Endothelial cell of umbilical vein (primary cell): ENCODE results near the gene MZT2B. TPM values are rescaled to one million over a fixed set of nuclear protein-coding genes. Genes with fewer than 3 reads are reported as not detected.

ENCODE experiments used
- BruUV-seq: library from RNA; stranded (reverse); fragments of 400-500 nt; replicated peaks from 2 replicates; lab custom pipeline; 2021; lab: Mats Ljungman, UMichigan
- CTCF ChIA-PET: fragments of 300-600, 350-600 bp; sonication (Branson Sonifier 250); formaldehyde crosslinking; loops from one replicate; lab custom pipeline; 2021; ENCODE audit warnings: antibody characterized with exemption, inconsistent platforms; lab: Charles Lee
- POLR2A ChIA-PET: fragments of 300-600, 350-600 bp; sonication (Branson Sonifier 250); formaldehyde crosslinking; loops from one replicate; lab custom pipeline; 2021; ENCODE audit warnings: antibody characterized with exemption, inconsistent platforms; lab: Charles Lee
- DNase-seq: peaks from one replicate; pipeline ENCODE4 v3.0.0-alpha.2; 2011; ENCODE audit warnings: low read depth, low spot score
- FAIRE-seq: peaks from 2 replicates; lab custom pipeline; 2011; peaks lifted over from hg19 to GRCh38; lab: Jason Lieb, UNC
- H2AFZ ChIP-seq: 2 replicates; pipeline ENCODE4 v1.6.0; 2012; ENCODE audit warnings: low read depth, low read length, control low read depth, inconsistent platforms
- H3K27ac ChIP-seq: 2 replicates; pipeline ENCODE4 v1.5.1; 2011; ENCODE audit warnings: low read depth, mild to moderate bottlenecking, control low read depth, low read length, moderate library complexity; ENCODE audit not compliant: insufficient read depth
- H3K27me3 ChIP-seq, 2 experiments: 2 replicates each; pipeline versions ENCODE4 v1.6.0 to v1.6.1; 2011; ENCODE audit warnings: low read length in 2 of 2, mixed read lengths in 1 of 2; ENCODE audit not compliant: control insufficient read depth in 2 of 2, insufficient read depth in 2 of 2
- H3K36me3 ChIP-seq, 2 experiments: 2 replicates in 1 of 2; 3 replicates in 1 of 2; pipeline ENCODE4 v1.5.1; 2011; ENCODE audit warnings: low read length in 2 of 2, mild to moderate bottlenecking in 1 of 2, moderate library complexity in 1 of 2; ENCODE audit not compliant: control insufficient read depth in 2 of 2, insufficient read depth in 2 of 2; ENCODE audit errors: extremely low read depth in 1 of 2
- H3K4me1 ChIP-seq: 3 replicates; pipeline ENCODE4 v1.5.1; 2011; ENCODE audit warnings: mild to moderate bottlenecking, low read length; ENCODE audit not compliant: control insufficient read depth, insufficient read depth; ENCODE audit errors: extremely low read depth
- H3K4me2 ChIP-seq: 2 replicates; pipeline ENCODE4 v1.6.1; 2011; ENCODE audit warnings: low read length, control low read depth, mixed read lengths; ENCODE audit not compliant: insufficient read depth
- H3K4me3 ChIP-seq, 3 experiments: fragments of 200-600 bp in 1 of 3; sonication (generic), shearing (Covaris generic) in 1 of 3; replicated peaks in 1 of 3; 2 replicates each; pipeline ENCODE4 v1.5.1; 2011 to 2016; ENCODE audit warnings: control low read depth in 3 of 3, low read length in 3 of 3, mild to moderate bottlenecking in 2 of 3, inconsistent platforms in 1 of 3, low read depth in 1 of 3, moderate library complexity in 1 of 3; ENCODE audit not compliant: insufficient read depth in 1 of 3
- H3K79me2 ChIP-seq: 2 replicates; pipeline ENCODE4 v1.6.0; 2012; ENCODE audit warnings: low read length, inconsistent platforms; ENCODE audit not compliant: control insufficient read depth, insufficient read depth
- H3K9ac ChIP-seq: replicated peaks from 2 replicates; pipeline ENCODE3; 2011; ENCODE audit warnings: low read length, control low read depth; ENCODE audit not compliant: insufficient read depth; ENCODE audit errors: extremely low read depth
- H3K9me1 ChIP-seq: replicated peaks from 3 replicates; pipeline ENCODE4 v1.6.0; 2011; ENCODE audit warnings: mild to moderate bottlenecking, low read length; ENCODE audit not compliant: control insufficient read depth, insufficient read depth; ENCODE audit errors: extremely low read depth
- H3K9me3 ChIP-seq: replicated peaks from 2 replicates; pipeline ENCODE4 v1.5.1; 2012; ENCODE audit warnings: low read length, inconsistent platforms; ENCODE audit not compliant: control insufficient read depth, insufficient read depth
- H4K20me1 ChIP-seq: replicated peaks from 2 replicates; pipeline ENCODE3; 2011; ENCODE audit warnings: mild to moderate bottlenecking, low read length; ENCODE audit not compliant: control insufficient read depth, insufficient read depth; ENCODE audit errors: extremely low read depth
- EZH2 ChIP-seq: IDR thresholded peaks from 2 replicates; pipeline ENCODE4 v1.6.1; 2012; ENCODE audit warnings: borderline replicate concordance, low read depth, mild to moderate bottlenecking, moderate library complexity, low read length, inconsistent platforms; ENCODE audit not compliant: severe bottlenecking
- FOS ChIP-seq: IDR thresholded peaks from 2 replicates; pipeline ENCODE4 v1.6.1; 2011; ENCODE audit warnings: mild to moderate bottlenecking, low read length, moderate library complexity, borderline replicate concordance; ENCODE audit not compliant: insufficient read depth
- GATA2 ChIP-seq: IDR thresholded peaks from 2 replicates; pipeline ENCODE4 v1.7.0; 2011; ENCODE audit warnings: low read depth, mild to moderate bottlenecking, moderate library complexity, mixed read lengths, low read length; ENCODE audit not compliant: insufficient read length, insufficient read depth
- JUN ChIP-seq: IDR thresholded peaks from 2 replicates; pipeline ENCODE4 v1.6.1; 2011; ENCODE audit warnings: borderline replicate concordance, low read depth; ENCODE audit not compliant: insufficient read length, insufficient read depth
- MYC ChIP-seq: IDR thresholded peaks from one replicate; pipeline ENCODE4 v1.6.1; 2011; ENCODE audit warnings: mild to moderate bottlenecking, low read depth, low read length
- POLR2A ChIP-seq: IDR thresholded peaks from 2 replicates; pipeline ENCODE4 v1.6.1; 2012; ENCODE audit warnings: low read depth, mild to moderate bottlenecking, control low read depth, low read length
- POLR2AphosphoS5 ChIP-seq: IDR thresholded peaks from 2 replicates; pipeline ENCODE4 v1.6.1; 2012; ENCODE audit warnings: low read depth, mild to moderate bottlenecking, control low read depth, low read length, moderate library complexity; ENCODE audit not compliant: insufficient read depth
- dilution Hi-C: fragments of 300-500 bp; cut with MboI; formaldehyde crosslinking; loops from one replicate; pipeline ENCODE4 v1.15.0; 2019; ENCODE audit warnings: low sequenced_read_pairs; ENCODE audit not compliant: extremely low pct_ligation_motif_present
- intact Hi-C: fragments of 100-400 bp; cut with micrococcal nuclease; formaldehyde crosslinking; loops from one replicate; pipeline ENCODE4 v1.10.0; 2022
- polyA plus RNA-seq, 4 experiments: library from polyadenylated mRNA; depleted of rRNA in 3 of 4; stranded (reverse) in 3 of 4; unstranded in 1 of 4; fragments of >200 nt; gene quantifications; 2 replicates each; pipeline versions ENCODE4 v1.2.1 to v1.2.3, GENCODE V29; 2011 to 2012; ENCODE audit warnings: missing spikeins in 1 of 4
- total RNA-seq: library from RNA; stranded (reverse); gene quantifications from 2 replicates; pipeline ENCODE4 v1.2.3, GENCODE V29; 2021
- TF ChIP-seq, protein P1 (sequence below), 2 donors: IDR thresholded peaks; 1 replicate in 1 of 2; 2 replicates in 1 of 2; pipeline ENCODE4 v1.5.1; 2011; ENCODE audit warnings: low read length in 2 of 2, mild to moderate bottlenecking in 2 of 2, moderate library complexity in 2 of 2, control low read depth in 1 of 2, inconsistent platforms in 1 of 2, low read depth in 1 of 2; ENCODE audit not compliant: insufficient read depth in 1 of 2; ENCODE audit errors: extremely low read depth in 1 of 2
- TF ChIP-seq, protein P2 (sequence below): IDR thresholded peaks from 2 replicates; pipeline ENCODE4 v1.6.1; 2011; ENCODE audit not compliant: insufficient read depth, insufficient read length

Gene MZT2B
- total and polyA plus RNA-seq, 2 donors (not counting 3 experiments of a cell fraction or from before 2014, with no cell fraction given) = 182 to 337 TPM

DNA sequence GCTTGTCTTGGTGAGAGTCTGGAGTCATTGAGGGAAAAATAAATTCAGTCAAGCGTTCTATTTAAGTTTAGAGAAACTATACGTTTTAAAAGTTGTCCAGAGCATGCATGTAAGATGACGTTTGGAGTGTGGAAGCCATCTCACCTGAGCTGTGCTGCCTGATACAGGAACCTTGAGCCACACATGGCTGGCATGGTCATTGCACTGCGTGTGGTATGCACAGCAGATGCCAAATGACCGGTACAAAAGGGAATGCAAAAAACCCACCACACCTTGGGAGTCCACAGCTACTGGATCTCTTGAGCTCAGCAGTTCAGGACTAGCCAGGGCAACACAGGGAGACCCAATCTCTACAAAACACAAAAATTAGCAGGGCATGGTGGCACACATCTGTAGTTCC lies 4.3 kb downstream of the MZT2B start:
- Histone ChIP-seq H3K27ac (no peak overlapping the region), H3K27me3 (no peaks in the 10 kb centered on the region), H3K9me3 (no peaks in the 10 kb centered on the region), H2AFZ (no peak overlapping the region), H3K4me2 (no peak overlapping the region), H3K4me1 (peaks cover 6% of the 10 kb centered on the region), H3K4me3 (no peak overlapping the region), H3K9ac (no peak overlapping the region), H3K79me2 (peaks cover 30% of the 10 kb centered on the region), H3K9me1 (no peaks in the 10 kb centered on the region), H4K20me1 (no peaks in the 10 kb centered on the region), H3K36me3 (peaks cover 0 to 7% of the 10 kb centered on the region in 2 experiments)
- ChIA-PET POLR2A (interaction anchor here (0.7 kb wide), 1 partner anchor 1301 kb away, joined by 3 read pairs; no protein-coding TSS in a partner anchor), CTCF (interaction anchor here (1.0 kb wide), 1 partner anchor 146 kb away, joined by 3 read pairs; no protein-coding TSS in a partner anchor)
- intact Hi-C loops (no loop called here), dilution Hi-C loops (no loop called here)
- no peak for DNase-seq
- BruUV-seq = no TSS peak
- no peak for FAIRE-seq
- TF ChIP-seq EZH2 (no peak), MYC (no peak), JUN (no peak), POLR2AphosphoS5 (no peak)
- TF ChIP-seq, protein P1, sequence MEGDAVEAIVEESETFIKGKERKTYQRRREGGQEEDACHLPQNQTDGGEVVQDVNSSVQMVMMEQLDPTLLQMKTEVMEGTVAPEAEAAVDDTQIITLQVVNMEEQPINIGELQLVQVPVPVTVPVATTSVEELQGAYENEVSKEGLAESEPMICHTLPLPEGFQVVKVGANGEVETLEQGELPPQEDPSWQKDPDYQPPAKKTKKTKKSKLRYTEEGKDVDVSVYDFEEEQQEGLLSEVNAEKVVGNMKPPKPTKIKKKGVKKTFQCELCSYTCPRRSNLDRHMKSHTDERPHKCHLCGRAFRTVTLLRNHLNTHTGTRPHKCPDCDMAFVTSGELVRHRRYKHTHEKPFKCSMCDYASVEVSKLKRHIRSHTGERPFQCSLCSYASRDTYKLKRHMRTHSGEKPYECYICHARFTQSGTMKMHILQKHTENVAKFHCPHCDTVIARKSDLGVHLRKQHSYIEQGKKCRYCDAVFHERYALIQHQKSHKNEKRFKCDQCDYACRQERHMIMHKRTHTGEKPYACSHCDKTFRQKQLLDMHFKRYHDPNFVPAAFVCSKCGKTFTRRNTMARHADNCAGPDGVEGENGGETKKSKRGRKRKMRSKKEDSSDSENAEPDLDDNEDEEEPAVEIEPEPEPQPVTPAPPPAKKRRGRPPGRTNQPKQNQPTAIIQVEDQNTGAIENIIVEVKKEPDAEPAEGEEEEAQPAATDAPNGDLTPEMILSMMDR (IDR thresholded peaks at IDR 0.05; ENCODE audit: extremely low read depth in 1 of 2, insufficient read depth in 1 of 2, low read depth in 1 of 2, low read length in 2 of 2) = no peak

DNA sequence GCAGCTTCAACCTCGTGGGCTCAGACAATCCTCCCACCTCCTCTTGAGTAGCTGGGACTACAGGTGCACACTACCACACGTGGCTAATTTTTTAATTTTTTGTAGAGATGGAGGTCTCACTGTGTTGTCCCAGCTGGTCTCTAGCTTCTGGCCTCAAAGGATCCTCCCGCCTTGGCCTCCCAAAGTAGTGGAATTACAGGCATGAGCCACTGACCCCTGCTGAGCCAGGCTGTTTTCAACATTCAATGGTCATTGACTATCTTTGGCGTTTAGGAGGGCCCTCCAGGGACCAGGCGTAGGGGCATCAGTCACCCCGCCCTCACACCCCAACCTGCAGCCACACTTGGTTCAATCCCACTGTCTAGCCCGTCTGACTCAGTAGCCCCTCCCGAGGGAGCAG lies 5.2 kb downstream of the MZT2B start:
- dilution Hi-C loops = no loop called here
- no peak for FAIRE-seq
- no TSS peak for BruUV-seq

More for the DNA sequence above, 5.2 kb downstream of the MZT2B start:
- ChIA-PET POLR2A (interaction anchor here (0.7 kb wide), 1 partner anchor 1300 kb away, joined by 3 read pairs; no protein-coding TSS in a partner anchor), CTCF (no interaction called here)
- DNase-seq = no peak
- Histone ChIP-seq H3K27me3 (no peaks in the 10 kb centered on the region), H3K9me1 (no peaks in the 10 kb centered on the region), H3K36me3 (peaks cover 0 to 7% of the 10 kb centered on the region in 2 experiments), H3K9ac (no peak overlapping the region), H3K9me3 (no peaks in the 10 kb centered on the region), H3K4me3 (no peak overlapping the region), H3K27ac (no peak overlapping the region), H2AFZ (no peak overlapping the region), H3K4me1 (peaks cover 6% of the 10 kb centered on the region), H3K79me2 (peaks cover 30% of the 10 kb centered on the region), H4K20me1 (no peaks in the 10 kb centered on the region), H3K4me2 (no peak overlapping the region)
- TF ChIP-seq, protein P1 (IDR thresholded peaks at IDR 0.05; ENCODE audit: extremely low read depth in 1 of 2, insufficient read depth in 1 of 2, low read depth in 1 of 2, low read length in 2 of 2) = no peak
- TF ChIP-seq JUN (no peak), EZH2 (no peak), POLR2AphosphoS5 (no peak), MYC (no peak), FOS (no peak), GATA2 (no peak), POLR2A (no peak)
- TF ChIP-seq, protein P2, sequence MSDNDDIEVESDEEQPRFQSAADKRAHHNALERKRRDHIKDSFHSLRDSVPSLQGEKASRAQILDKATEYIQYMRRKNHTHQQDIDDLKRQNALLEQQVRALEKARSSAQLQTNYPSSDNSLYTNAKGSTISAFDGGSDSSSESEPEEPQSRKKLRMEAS = no peak
- intact Hi-C loops = no loop called here
